ENCODE results near the gene SBF2.

The SBF2 gene

DNA sequence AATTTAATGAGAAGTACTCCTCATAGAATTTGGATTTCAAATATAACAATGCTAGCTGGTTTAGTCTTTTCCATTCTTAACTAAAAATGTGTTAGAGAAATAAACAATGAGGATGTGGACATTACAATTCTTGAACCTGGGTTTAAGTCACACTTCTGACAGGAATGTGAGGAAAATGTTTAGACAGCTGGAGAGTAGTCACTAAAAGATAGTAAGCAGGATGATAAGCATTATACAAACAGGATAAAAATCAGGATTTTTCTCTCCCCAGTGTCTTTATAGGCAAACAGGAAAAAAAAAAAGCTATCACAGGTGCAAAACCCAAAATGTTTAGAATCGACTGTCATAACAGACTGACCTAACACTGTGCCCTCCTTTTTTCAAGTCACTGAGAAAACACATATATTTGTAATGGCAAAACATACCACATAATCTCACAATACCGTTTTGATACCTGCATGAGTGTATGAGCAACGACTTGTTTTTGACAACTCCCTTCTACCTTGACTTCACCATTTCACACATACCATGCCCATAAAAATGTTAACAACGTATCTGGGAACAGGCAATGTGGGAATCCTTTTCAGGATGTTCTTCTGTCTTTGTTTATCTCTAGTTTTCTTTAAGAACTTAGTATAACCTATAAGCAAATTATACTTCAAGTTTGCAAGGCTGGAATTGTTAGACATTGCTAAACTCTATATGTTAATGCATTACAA lies 242.0 kb downstream of the SBF2 start:
- H2BK12ac ChIP-seq (ENCODE audit: low read length in 2 of 2): no peak overlapping the region
- H3K18ac ChIP-seq (ENCODE audit: low read depth in 1 of 2, low read length in 2 of 2): no peak overlapping the region
- no peak overlapping the region for H3K27ac ChIP-seq (ENCODE audit: low read length, poor library complexity, severe bottlenecking)
- H2AFZ ChIP-seq (ENCODE audit: low read depth, low read length): no peak overlapping the region
- no peaks in the 10 kb centered on the region for H3K4me1 ChIP-seq (ENCODE audit: control insufficient read depth, insufficient read depth, low read depth, low read length)
- H2BK15ac ChIP-seq (ENCODE audit: low read depth, poor library complexity, severe bottlenecking): no peak overlapping the region
- WGBS: 56% methylated on average over 4 of the region's 4 CpGs
- H4K91ac ChIP-seq (ENCODE audit: low read length): no peak overlapping the region
- no peak overlapping the region for H4K8ac ChIP-seq (ENCODE audit: low read length)
- no peak overlapping the region for H2BK120ac ChIP-seq (ENCODE audit: low read depth, low read length)
- H2BK5ac ChIP-seq (ENCODE audit: low read depth, low read length, poor library complexity, severe bottlenecking): no peak overlapping the region
- DNase-seq: no peak
- H3K14ac ChIP-seq (ENCODE audit: low read length in 2 of 2): no peak overlapping the region
- H2AK5ac ChIP-seq (ENCODE audit: low read length, severe bottlenecking): no peak overlapping the region
- H3K27me3 ChIP-seq (ENCODE audit: control insufficient read depth in 1 of 2, insufficient read depth in 1 of 2, low read length in 2 of 2): no peaks in the 10 kb centered on the region
- H3K4ac ChIP-seq (ENCODE audit: low read depth in 1 of 2, low read length in 2 of 2): no peak overlapping the region
- no peak overlapping the region for H3K23ac ChIP-seq (ENCODE audit: low read length in 2 of 2)
- H3K4me3 ChIP-seq (ENCODE audit: insufficient read depth in 1 of 2, low read depth in 1 of 2, low read length in 2 of 2): no peak overlapping the region
- H3K4me2 ChIP-seq (ENCODE audit: low read length, poor library complexity, severe bottlenecking): no peak overlapping the region
- no peak overlapping the region for H3K9ac ChIP-seq (ENCODE audit: low read length)
- peaks cover 15% of the 10 kb centered on the region for H3K9me3 ChIP-seq (ENCODE audit: control insufficient read depth, low read length)
- no peaks in the 10 kb centered on the region for H3K36me3 ChIP-seq (ENCODE audit: control insufficient read depth in 1 of 2, insufficient read depth in 2 of 2, low read depth in 1 of 2, low read length in 2 of 2)
- H3K79me1 ChIP-seq (replicated peaks; ENCODE audit: low read length, poor library complexity, severe bottlenecking): peaks cover 16% of the 10 kb centered on the region

DNA sequence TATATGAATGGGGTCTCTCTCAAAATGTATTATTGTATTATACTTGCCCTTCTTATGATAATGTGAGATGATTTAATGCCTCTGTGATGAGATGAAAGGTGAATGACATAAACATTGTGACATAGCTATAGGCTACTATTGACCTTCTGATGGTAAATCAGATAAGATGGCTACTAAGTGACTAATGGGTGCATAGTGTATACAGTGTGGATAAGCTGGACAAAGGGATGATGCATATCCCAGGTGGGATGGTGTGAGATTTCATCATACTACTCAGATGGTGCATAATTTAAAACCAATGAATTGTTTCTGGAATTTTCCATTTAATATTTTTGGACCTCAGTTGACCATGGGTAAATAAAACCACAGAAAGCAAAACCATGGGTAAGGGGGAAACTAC lies 243.5 kb downstream of the SBF2 start:
- Histone ChIP-seq H3K4ac (ENCODE audit: low read depth in 1 of 2, low read length in 2 of 2) (no peak overlapping the region), H2BK12ac (ENCODE audit: low read length in 2 of 2) (no peak overlapping the region), H3K27me3 (ENCODE audit: control insufficient read depth in 1 of 2, insufficient read depth in 1 of 2, low read length in 2 of 2) (no peaks in the 10 kb centered on the region)

GRCh38 chr11:10049756-10050155 lies 244.3 kb downstream of the SBF2 start:
- no peak overlapping the region for H3K4me2 ChIP-seq (ENCODE audit: low read length, poor library complexity, severe bottlenecking)
- H2AFZ ChIP-seq (ENCODE audit: low read depth, low read length): no peak overlapping the region
- WGBS: no CpG with 5 or more reads among the region's 3 CpGs
- no peak overlapping the region for H4K91ac ChIP-seq (ENCODE audit: low read length)
- H3K27me3 ChIP-seq (ENCODE audit: control insufficient read depth in 1 of 2, insufficient read depth in 1 of 2, low read length in 2 of 2): no peaks in the 10 kb centered on the region
- H2BK5ac ChIP-seq (ENCODE audit: low read depth, low read length, poor library complexity, severe bottlenecking): no peak overlapping the region
- H3K9me3 ChIP-seq (ENCODE audit: control insufficient read depth, low read length): peaks cover 14% of the 10 kb centered on the region
- H3K14ac ChIP-seq (ENCODE audit: low read length in 2 of 2): no peak overlapping the region
- no peaks in the 10 kb centered on the region for H3K4me1 ChIP-seq (ENCODE audit: control insufficient read depth, insufficient read depth, low read depth, low read length)
- H3K23ac ChIP-seq (ENCODE audit: low read length in 2 of 2): no peak overlapping the region
- peaks cover 10% of the 10 kb centered on the region for H3K79me1 ChIP-seq (replicated peaks; ENCODE audit: low read length, poor library complexity, severe bottlenecking)
- H3K4me3 ChIP-seq (ENCODE audit: insufficient read depth in 1 of 2, low read depth in 1 of 2, low read length in 2 of 2): no peak overlapping the region
- no peak overlapping the region for H3K9ac ChIP-seq (ENCODE audit: low read length)
- no peak for DNase-seq
- no peak overlapping the region for H2BK120ac ChIP-seq (ENCODE audit: low read depth, low read length)
- H3K4ac ChIP-seq (ENCODE audit: low read depth in 1 of 2, low read length in 2 of 2): no peak overlapping the region
- H2BK12ac ChIP-seq (ENCODE audit: low read length in 2 of 2): no peak overlapping the region
- H4K8ac ChIP-seq (ENCODE audit: low read length): no peak overlapping the region
- H3K27ac ChIP-seq (ENCODE audit: low read length, poor library complexity, severe bottlenecking): no peak overlapping the region
- H2BK15ac ChIP-seq (ENCODE audit: low read depth, poor library complexity, severe bottlenecking): no peak overlapping the region
- H3K18ac ChIP-seq (ENCODE audit: low read depth in 1 of 2, low read length in 2 of 2): no peak overlapping the region
- peaks cover 0 to 2% of the 10 kb centered on the region in 2 experiments for H3K36me3 ChIP-seq (ENCODE audit: control insufficient read depth in 1 of 2, insufficient read depth in 2 of 2, low read depth in 1 of 2, low read length in 2 of 2)
- no peak overlapping the region for H2AK5ac ChIP-seq (ENCODE audit: low read length, severe bottlenecking)

More for the DNA sequence above, 243.5 kb downstream of the SBF2 start:
- H3K14ac ChIP-seq (ENCODE audit: low read length in 2 of 2): no peak overlapping the region
- no peaks in the 10 kb centered on the region for H3K4me1 ChIP-seq (ENCODE audit: control insufficient read depth, insufficient read depth, low read depth, low read length)
- no peak overlapping the region for H3K27ac ChIP-seq (ENCODE audit: low read length, poor library complexity, severe bottlenecking)
- no peak overlapping the region for H2BK5ac ChIP-seq (ENCODE audit: low read depth, low read length, poor library complexity, severe bottlenecking)
- no peak overlapping the region for H4K8ac ChIP-seq (ENCODE audit: low read length)
- peak; percentile 21 for DNase-seq
- no peak overlapping the region for H3K18ac ChIP-seq (ENCODE audit: low read depth in 1 of 2, low read length in 2 of 2)
- no peak overlapping the region for H2AK5ac ChIP-seq (ENCODE audit: low read length, severe bottlenecking)
- peaks cover 10% of the 10 kb centered on the region for H3K9me3 ChIP-seq (ENCODE audit: control insufficient read depth, low read length)
- no peaks in the 10 kb centered on the region for H3K36me3 ChIP-seq (ENCODE audit: control insufficient read depth in 1 of 2, insufficient read depth in 2 of 2, low read depth in 1 of 2, low read length in 2 of 2)
- no peak overlapping the region for H2BK120ac ChIP-seq (ENCODE audit: low read depth, low read length)
- no peak overlapping the region for H3K9ac ChIP-seq (ENCODE audit: low read length)
- H4K91ac ChIP-seq (ENCODE audit: low read length): no peak overlapping the region
- H3K79me1 ChIP-seq (replicated peaks; ENCODE audit: low read length, poor library complexity, severe bottlenecking): peaks cover 11% of the 10 kb centered on the region
- H3K4me2 ChIP-seq (ENCODE audit: low read length, poor library complexity, severe bottlenecking): no peak overlapping the region
- H3K4me3 ChIP-seq (ENCODE audit: insufficient read depth in 1 of 2, low read depth in 1 of 2, low read length in 2 of 2): no peak overlapping the region
- no peak overlapping the region for H3K23ac ChIP-seq (ENCODE audit: low read length in 2 of 2)
- H2AFZ ChIP-seq (ENCODE audit: low read depth, low read length): no peak overlapping the region
- no peak overlapping the region for H2BK15ac ChIP-seq (ENCODE audit: low read depth, poor library complexity, severe bottlenecking)

DNA sequence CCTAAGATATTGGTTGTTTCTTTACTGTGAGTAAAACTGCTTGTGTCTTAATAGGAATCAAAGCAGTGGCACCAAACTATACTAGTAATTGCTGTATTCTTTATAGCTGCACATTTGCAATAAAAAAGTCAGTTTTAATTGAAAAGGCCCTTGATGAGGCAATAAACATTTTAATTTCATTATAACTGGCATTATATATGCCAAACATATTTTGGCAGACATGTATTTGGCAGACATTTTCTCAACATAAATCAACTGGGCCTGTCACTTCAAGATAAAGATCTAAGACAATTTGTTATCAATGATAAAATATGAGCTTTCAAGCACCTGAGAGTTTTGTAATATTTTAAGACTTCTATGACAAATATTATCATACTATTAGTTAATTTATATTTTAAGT lies 245.7 kb downstream of the SBF2 start:
- H3K4ac ChIP-seq (ENCODE audit: low read depth in 1 of 2, low read length in 2 of 2): no peak overlapping the region
- H2AFZ ChIP-seq (ENCODE audit: low read depth, low read length): no peak overlapping the region
- no peak overlapping the region for H2BK5ac ChIP-seq (ENCODE audit: low read depth, low read length, poor library complexity, severe bottlenecking)
- H4K8ac ChIP-seq (ENCODE audit: low read length): no peak overlapping the region
- H3K4me3 ChIP-seq (ENCODE audit: insufficient read depth in 1 of 2, low read depth in 1 of 2, low read length in 2 of 2): no peak overlapping the region
- no peak overlapping the region for H3K27ac ChIP-seq (ENCODE audit: low read length, poor library complexity, severe bottlenecking)
- no peaks in the 10 kb centered on the region for H3K27me3 ChIP-seq (ENCODE audit: control insufficient read depth in 1 of 2, insufficient read depth in 1 of 2, low read length in 2 of 2)
- H3K79me1 ChIP-seq (replicated peaks; ENCODE audit: low read length, poor library complexity, severe bottlenecking): peaks cover 11% of the 10 kb centered on the region
- peaks cover 0 to 7% of the 10 kb centered on the region in 2 experiments for H3K36me3 ChIP-seq (ENCODE audit: control insufficient read depth in 1 of 2, insufficient read depth in 2 of 2, low read depth in 1 of 2, low read length in 2 of 2)
- H3K23ac ChIP-seq (ENCODE audit: low read length in 2 of 2): no peak overlapping the region
- H3K4me2 ChIP-seq (ENCODE audit: low read length, poor library complexity, severe bottlenecking): no peak overlapping the region
- H3K4me1 ChIP-seq (ENCODE audit: control insufficient read depth, insufficient read depth, low read depth, low read length): no peaks in the 10 kb centered on the region
- no peak overlapping the region for H2BK15ac ChIP-seq (ENCODE audit: low read depth, poor library complexity, severe bottlenecking)
- no peak overlapping the region for H3K18ac ChIP-seq (ENCODE audit: low read depth in 1 of 2, low read length in 2 of 2)
- H2AK5ac ChIP-seq (ENCODE audit: low read length, severe bottlenecking): no peak overlapping the region
- no peak overlapping the region for H3K9ac ChIP-seq (ENCODE audit: low read length)
- no peak overlapping the region for H2BK120ac ChIP-seq (ENCODE audit: low read depth, low read length)
- H2BK12ac ChIP-seq (ENCODE audit: low read length in 2 of 2): no peak overlapping the region
- no peak overlapping the region for H3K14ac ChIP-seq (ENCODE audit: low read length in 2 of 2)
- no peak for DNase-seq
- peaks cover 21% of the 10 kb centered on the region for H3K9me3 ChIP-seq (ENCODE audit: control insufficient read depth, low read length)
- H4K91ac ChIP-seq (ENCODE audit: low read length): no peak overlapping the region

Data from mesenchymal stem cell (in vitro differentiated cells and primary cell).